GM23338 (cell line): Measurements from ENCODE around the gene ZSWIM9.

Experiments used
- CREB1 ChIP-seq: fragments of 250-450 bp; sonication (Bioruptor Pico); IDR thresholded peaks from 2 replicates; pipeline ENCODE4 v1.5.0; 2020; ENCODE audit warnings: low read depth, mild to moderate bottlenecking, moderate library complexity
- EZH2 ChIP-seq: fragments of 200-600 bp; sonication (generic); IDR thresholded peaks from one replicate; pipeline ENCODE4 v1.8.0; 2017; ENCODE audit warnings: antibody characterized with exemption, mild to moderate bottlenecking, low read depth; ENCODE audit not compliant: unreplicated experiment
- EZH2phosphoT487 ChIP-seq: fragments of 200-600 bp; sonication (generic); IDR thresholded peaks from one replicate; pipeline ENCODE4 v1.8.1; 2018; ENCODE audit warnings: antibody characterized with exemption; ENCODE audit not compliant: unreplicated experiment
- JUNB ChIP-seq: IDR thresholded peaks from one replicate; pipeline ENCODE4 v1.6.1; 2016; ENCODE audit warnings: antibody characterized with exemption; ENCODE audit not compliant: unreplicated experiment
- POLR2AphosphoS5 ChIP-seq: IDR thresholded peaks from 2 replicates; pipeline ENCODE4 v1.6.1; 2016; ENCODE audit warnings: antibody characterized with exemption, low read depth
- STAT1 ChIP-seq: IDR thresholded peaks from one replicate; pipeline ENCODE4 v1.6.1; 2016; ENCODE audit warnings: antibody characterized with exemption; ENCODE audit not compliant: unreplicated experiment
- TF ChIP-seq, protein P1 (sequence below), 2 experiments: fragments of 200-600 bp in 1 of 2; sonication (generic) in 1 of 2; conservative IDR thresholded peaks; 2 replicates each; pipeline versions ENCODE4 v1.5.1 to v1.6.1; 2016 to 2017; ENCODE audit warnings: antibody characterized with exemption in 2 of 2, low read depth in 2 of 2, mild to moderate bottlenecking in 2 of 2, moderate library complexity in 1 of 2
- TF ChIP-seq, protein P2 (sequence below): IDR thresholded peaks from one replicate; pipeline ENCODE4 v1.6.1; 2018; ENCODE audit warnings: antibody characterized with exemption; ENCODE audit not compliant: unreplicated experiment
- TF ChIP-seq, protein P3 (sequence below): IDR thresholded peaks from 2 replicates; pipeline ENCODE4 v1.6.1; 2016; ENCODE audit warnings: antibody characterized with exemption

DNA sequence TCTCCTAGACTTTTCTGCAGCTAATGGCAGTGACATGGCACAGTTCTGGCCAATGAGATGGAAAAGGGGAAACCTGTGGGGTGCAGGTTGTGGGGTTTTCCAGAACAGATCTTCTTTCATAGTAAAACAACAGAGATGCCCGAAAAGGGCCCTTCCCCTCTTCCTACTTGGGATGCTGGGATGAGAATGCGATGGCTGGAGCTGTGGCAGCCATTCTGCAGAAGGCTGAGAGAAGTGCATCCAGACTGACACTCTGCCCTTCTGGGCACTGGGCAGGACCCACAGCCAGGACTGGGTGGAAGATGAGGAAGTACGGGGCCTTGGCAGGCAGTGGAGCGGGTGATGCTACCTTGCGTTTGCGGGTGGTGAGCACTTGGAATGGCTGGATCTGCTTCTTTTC, 42.9 kb upstream of the ZSWIM9 start:
- TF ChIP-seq, protein P1, sequence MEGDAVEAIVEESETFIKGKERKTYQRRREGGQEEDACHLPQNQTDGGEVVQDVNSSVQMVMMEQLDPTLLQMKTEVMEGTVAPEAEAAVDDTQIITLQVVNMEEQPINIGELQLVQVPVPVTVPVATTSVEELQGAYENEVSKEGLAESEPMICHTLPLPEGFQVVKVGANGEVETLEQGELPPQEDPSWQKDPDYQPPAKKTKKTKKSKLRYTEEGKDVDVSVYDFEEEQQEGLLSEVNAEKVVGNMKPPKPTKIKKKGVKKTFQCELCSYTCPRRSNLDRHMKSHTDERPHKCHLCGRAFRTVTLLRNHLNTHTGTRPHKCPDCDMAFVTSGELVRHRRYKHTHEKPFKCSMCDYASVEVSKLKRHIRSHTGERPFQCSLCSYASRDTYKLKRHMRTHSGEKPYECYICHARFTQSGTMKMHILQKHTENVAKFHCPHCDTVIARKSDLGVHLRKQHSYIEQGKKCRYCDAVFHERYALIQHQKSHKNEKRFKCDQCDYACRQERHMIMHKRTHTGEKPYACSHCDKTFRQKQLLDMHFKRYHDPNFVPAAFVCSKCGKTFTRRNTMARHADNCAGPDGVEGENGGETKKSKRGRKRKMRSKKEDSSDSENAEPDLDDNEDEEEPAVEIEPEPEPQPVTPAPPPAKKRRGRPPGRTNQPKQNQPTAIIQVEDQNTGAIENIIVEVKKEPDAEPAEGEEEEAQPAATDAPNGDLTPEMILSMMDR (conservative IDR thresholded peaks at IDR 0.05; ENCODE audit: low read depth in 2 of 2), result no peak
- TF ChIP-seq EZH2phosphoT487 (no peak), EZH2 (no peak), POLR2AphosphoS5 (no peak), STAT1 (no peak), JUNB (no peak), CREB1 (CRISPR knock-in tag) (no peak)
- TF ChIP-seq, protein P2, sequence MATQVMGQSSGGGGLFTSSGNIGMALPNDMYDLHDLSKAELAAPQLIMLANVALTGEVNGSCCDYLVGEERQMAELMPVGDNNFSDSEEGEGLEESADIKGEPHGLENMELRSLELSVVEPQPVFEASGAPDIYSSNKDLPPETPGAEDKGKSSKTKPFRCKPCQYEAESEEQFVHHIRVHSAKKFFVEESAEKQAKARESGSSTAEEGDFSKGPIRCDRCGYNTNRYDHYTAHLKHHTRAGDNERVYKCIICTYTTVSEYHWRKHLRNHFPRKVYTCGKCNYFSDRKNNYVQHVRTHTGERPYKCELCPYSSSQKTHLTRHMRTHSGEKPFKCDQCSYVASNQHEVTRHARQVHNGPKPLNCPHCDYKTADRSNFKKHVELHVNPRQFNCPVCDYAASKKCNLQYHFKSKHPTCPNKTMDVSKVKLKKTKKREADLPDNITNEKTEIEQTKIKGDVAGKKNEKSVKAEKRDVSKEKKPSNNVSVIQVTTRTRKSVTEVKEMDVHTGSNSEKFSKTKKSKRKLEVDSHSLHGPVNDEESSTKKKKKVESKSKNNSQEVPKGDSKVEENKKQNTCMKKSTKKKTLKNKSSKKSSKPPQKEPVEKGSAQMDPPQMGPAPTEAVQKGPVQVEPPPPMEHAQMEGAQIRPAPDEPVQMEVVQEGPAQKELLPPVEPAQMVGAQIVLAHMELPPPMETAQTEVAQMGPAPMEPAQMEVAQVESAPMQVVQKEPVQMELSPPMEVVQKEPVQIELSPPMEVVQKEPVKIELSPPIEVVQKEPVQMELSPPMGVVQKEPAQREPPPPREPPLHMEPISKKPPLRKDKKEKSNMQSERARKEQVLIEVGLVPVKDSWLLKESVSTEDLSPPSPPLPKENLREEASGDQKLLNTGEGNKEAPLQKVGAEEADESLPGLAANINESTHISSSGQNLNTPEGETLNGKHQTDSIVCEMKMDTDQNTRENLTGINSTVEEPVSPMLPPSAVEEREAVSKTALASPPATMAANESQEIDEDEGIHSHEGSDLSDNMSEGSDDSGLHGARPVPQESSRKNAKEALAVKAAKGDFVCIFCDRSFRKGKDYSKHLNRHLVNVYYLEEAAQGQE, result no peak
- TF ChIP-seq, protein P3, sequence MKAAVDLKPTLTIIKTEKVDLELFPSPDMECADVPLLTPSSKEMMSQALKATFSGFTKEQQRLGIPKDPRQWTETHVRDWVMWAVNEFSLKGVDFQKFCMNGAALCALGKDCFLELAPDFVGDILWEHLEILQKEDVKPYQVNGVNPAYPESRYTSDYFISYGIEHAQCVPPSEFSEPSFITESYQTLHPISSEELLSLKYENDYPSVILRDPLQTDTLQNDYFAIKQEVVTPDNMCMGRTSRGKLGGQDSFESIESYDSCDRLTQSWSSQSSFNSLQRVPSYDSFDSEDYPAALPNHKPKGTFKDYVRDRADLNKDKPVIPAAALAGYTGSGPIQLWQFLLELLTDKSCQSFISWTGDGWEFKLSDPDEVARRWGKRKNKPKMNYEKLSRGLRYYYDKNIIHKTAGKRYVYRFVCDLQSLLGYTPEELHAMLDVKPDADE, result no peak
